ENCODE data around the gene ZNF770. TPM values are rescaled to one million over a fixed set of nuclear protein-coding genes. Genes with fewer than 3 reads are reported as not detected.
"Not testable (repeated sequence)": the region's sequence is repeated elsewhere in the genome, so short reads cannot be mapped to it uniquely, and the experiment has no call there.

The ZNF770 gene
- total and polyA plus RNA-seq, 2 donors: 17.3 to 68.4 TPM

DNA sequence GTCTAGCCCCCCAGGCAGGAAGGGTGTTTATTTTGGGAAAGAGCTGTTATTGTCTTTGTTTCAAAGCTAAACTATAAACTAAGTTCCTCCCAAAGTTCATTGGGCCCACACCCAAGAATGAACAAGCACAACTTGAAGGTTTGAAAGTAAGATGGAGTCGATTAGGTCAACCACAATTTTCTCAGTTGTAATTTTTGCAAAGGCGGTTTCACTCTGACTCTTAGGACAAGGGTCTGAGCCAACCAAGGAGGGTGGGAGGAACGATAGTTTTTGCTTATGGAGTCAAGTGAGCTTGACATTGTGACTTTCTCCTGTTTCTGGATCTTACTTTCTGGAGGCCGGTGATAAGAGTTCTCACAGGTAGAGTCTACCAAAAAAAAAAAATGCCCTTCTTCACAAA, 5.8 kb upstream of the ZNF770 start:
- 87% methylated on average over 4 of the region's 4 CpGs for WGBS
- Histone ChIP-seq H3K4me1 (ENCODE audit: insufficient read depth) (no peaks in the 10 kb centered on the region), H3K36me3 (ENCODE audit: insufficient read depth) (no peaks in the 10 kb centered on the region), H3K27ac (ENCODE audit: low read depth) (no peak overlapping the region), H3K4me3 (ENCODE audit: low read depth, low read length) (no peak overlapping the region)
- DNase-seq (ENCODE audit: extremely low spot score): no peak

DNA sequence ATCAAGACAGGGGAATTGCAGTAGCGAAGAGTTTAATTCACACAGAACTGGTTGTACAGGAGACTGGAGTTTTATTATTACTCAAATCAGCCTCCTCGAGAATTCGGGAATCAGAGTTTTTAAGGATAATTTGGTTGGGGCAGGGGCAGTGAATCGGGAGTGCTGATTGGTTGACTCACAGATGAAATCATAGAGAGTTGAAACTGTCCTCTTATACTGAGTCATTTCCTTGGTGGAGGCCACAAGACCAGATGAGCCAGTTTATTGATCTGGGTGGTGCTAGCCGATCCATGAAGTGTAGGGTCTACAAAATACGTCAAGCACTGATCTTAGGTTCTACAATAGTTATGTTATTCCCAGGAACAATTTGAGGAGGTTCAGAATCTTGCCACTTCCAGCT, 5.3 kb upstream of the ZNF770 start:
- Histone ChIP-seq H3K36me3 (ENCODE audit: insufficient read depth) (no peaks in the 10 kb centered on the region), H3K27ac (ENCODE audit: low read depth) (no peak overlapping the region), H3K4me3 (ENCODE audit: low read depth, low read length) (no peak overlapping the region), H3K4me1 (ENCODE audit: insufficient read depth) (no peaks in the 10 kb centered on the region)
- 91% methylated on average over 6 of the region's 6 CpGs for WGBS
- DNase-seq (ENCODE audit: extremely low spot score): no peak

DNA sequence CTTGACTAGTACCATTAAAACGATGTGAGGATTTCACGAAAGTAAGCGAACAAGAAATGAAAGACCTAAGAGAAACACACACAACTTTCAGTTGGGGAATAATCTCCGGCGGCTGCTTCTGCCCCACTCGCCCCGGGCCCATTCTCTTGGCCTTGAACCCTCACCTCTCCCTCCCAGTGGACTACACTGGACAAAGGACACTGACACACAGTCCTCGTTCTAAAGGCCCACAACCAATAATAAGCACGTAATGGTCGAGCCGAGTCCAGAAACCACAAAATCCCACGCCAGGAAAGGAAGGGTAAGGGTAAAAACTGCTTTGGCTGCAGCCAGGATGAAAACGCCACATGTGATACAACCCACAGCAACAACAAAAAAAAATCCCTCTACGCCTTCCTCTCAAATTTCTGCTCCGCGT, 469 bp downstream of the ZNF770 start:
- H3K36me3 ChIP-seq (ENCODE audit: insufficient read depth): no peaks in the 10 kb centered on the region
- under 1% methylated on average over 16 of the region's 16 CpGs for WGBS
- peak overlapping the region; percentile 97 for H3K27ac ChIP-seq (ENCODE audit: low read depth)
- peak overlapping the region; percentile 92 for H3K4me3 ChIP-seq (ENCODE audit: low read depth, low read length)
- no peaks in the 10 kb centered on the region for H3K4me1 ChIP-seq (ENCODE audit: insufficient read depth)
- DNase-seq (ENCODE audit: extremely low spot score): no peak

DNA sequence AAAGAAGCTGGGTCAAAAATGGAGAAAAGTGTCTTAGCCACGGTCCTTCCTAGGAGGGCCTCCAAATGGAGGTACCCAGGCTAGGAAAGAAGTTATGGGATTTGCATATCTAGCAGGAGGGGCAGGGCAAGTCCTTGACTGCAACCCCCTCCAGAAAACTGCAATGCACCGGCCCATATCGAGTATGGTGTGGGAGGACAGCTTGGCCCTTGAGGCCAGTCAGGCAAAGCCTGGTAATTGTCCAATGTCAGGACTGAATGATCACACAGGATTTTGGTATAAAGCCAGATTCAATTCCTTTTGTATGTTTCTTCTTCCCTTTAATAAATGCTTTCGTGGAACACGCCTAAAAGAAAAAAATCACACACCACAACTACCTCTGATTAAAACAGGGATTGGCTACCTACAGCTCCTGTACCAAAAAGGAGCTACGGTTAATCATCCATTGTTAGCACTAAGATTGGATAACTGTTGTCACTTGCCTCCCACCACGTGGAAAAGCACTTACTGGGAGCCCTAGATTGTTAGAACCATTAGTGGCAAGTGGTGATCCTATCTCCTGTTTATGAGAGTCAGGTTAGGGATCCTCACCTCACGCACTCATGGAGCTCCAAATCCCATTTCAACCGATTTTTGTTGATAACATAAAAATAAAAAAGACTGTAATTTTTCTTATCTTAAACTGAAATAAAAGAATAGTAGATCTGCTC, 1.2 kb downstream of the ZNF770 start:
- Histone ChIP-seq H3K36me3 (ENCODE audit: insufficient read depth) (no peaks in the 10 kb centered on the region), H3K27ac (ENCODE audit: low read depth) (no peak overlapping the region), H3K4me1 (ENCODE audit: insufficient read depth) (no peaks in the 10 kb centered on the region), H3K4me3 (ENCODE audit: low read depth, low read length) (peak overlapping the region; percentile 92)
- no peak for DNase-seq (ENCODE audit: extremely low spot score)
- 24% methylated on average over 9 of the region's 9 CpGs for WGBS

DNA sequence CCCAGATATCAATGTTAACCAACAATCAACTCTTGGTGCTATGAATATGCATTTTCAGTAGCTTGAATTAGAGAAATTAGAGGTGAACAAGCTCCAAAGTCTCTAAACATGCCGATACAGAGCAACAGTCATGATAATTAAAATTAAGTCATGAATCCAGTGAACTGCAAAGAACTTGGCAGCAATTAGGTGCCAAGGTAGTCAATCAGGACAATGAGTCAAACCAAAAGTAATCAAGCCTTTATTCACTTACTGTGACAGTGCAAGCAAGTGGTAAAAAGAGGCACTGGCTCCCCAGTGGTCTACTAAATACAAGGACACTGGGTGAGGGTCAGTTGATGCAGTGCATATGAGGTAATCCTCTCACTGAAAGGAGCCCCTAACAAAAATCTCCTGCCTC, 1.8 kb downstream of the ZNF770 start:
- H3K27ac ChIP-seq (ENCODE audit: low read depth): no peak overlapping the region
- H3K4me1 ChIP-seq (ENCODE audit: insufficient read depth): no peaks in the 10 kb centered on the region
- DNase-seq (ENCODE audit: extremely low spot score): no peak
- WGBS: 93% methylated on average over 1 of the region's 1 CpG
- no peak overlapping the region for H3K4me3 ChIP-seq (ENCODE audit: low read depth, low read length)
- no peaks in the 10 kb centered on the region for H3K36me3 ChIP-seq (ENCODE audit: insufficient read depth)

DNA sequence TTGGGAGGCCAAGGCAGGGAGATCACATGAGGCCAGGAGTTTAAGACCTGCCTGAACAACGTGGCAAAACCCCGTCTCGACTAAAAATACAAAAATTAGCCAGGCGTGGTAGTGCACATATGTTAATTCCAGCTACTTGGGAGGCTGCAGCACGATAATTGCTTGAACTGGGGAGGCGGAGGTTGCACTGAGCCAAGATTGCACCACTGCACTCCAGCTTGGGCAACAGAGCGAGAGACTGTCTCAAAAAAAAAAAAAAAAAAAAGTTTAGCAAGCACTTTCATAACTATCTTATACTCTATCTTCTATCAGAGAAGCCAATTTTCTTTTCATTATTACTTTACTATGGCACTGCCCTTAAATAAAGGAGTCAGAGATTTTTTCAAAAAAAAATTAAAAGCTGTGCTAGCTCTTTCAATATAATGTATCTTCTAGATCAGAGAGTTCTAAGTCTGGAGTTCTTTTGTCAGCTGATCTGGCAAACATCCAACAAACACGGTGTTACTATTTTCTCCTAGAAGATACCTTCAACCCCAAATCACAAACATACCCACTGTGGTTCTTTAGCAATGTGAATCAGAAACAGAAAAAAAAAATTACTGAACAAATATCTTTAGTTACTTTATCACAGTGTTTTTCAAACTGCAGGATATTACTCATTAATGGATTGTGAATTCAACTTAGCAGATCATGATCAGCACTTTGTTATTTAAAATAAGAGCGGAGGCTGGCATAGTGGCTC, 3.0 kb downstream of the ZNF770 start:
- Histone ChIP-seq H3K4me3 (ENCODE audit: low read depth, low read length) (no peak overlapping the region), H3K36me3 (ENCODE audit: insufficient read depth) (no peaks in the 10 kb centered on the region), H3K4me1 (ENCODE audit: insufficient read depth) (no peaks in the 10 kb centered on the region), H3K27ac (ENCODE audit: low read depth) (no peak overlapping the region)
- WGBS: 74% methylated on average over 9 of the region's 9 CpGs
- DNase-seq (ENCODE audit: extremely low spot score): no peak

DNA sequence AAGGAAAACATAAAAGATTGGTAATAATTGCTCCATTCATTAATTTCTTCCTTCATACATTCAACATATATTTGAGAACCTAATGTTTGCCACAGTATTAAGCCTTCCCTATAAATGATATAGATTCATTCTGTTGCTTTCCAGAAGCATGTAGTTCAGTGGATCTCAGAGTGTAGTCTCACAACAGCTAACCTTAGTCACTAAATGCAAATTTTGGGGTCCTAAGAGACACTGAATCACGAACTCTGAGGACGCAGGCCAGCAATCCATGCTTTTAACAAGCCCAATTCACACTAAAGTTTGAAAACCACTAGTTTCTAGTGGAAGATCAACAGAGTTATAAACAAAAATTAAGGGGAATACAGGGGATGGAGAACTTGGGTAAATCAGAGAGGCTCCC, 11.3 kb downstream of the ZNF770 start:
- H3K4me3 ChIP-seq (ENCODE audit: low read depth, low read length): no peak overlapping the region
- DNase-seq (ENCODE audit: extremely low spot score): no peak
- 89% methylated on average over 2 of the region's 2 CpGs for WGBS
- no peaks in the 10 kb centered on the region for H3K36me3 ChIP-seq (ENCODE audit: insufficient read depth)
- no peak overlapping the region for H3K27ac ChIP-seq (ENCODE audit: low read depth)
- no peaks in the 10 kb centered on the region for H3K4me1 ChIP-seq (ENCODE audit: insufficient read depth)

DNA sequence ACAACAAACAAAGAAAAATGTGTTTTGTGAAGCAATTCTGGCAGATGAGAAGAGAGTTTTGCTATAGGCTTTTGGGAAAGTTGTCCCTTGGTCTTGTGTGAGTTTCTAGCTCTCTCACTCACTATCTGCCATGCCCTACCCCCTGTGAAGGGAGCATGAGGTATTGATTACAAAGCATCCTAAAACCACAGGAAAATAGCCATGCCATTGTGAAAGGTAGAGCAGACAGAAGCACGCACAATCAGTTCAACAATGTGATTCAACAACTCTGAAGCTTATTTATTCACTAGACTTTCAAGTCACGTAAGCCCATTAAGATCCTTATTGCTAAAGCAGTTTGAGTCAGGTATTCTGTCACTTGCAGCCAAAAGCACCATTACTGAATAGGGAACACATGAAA, 12.0 kb downstream of the ZNF770 start:
- WGBS: 90% methylated on average over 2 of the region's 2 CpGs
- no peak for DNase-seq (ENCODE audit: extremely low spot score)
- H3K4me1 ChIP-seq (ENCODE audit: insufficient read depth): no peaks in the 10 kb centered on the region

DNA sequence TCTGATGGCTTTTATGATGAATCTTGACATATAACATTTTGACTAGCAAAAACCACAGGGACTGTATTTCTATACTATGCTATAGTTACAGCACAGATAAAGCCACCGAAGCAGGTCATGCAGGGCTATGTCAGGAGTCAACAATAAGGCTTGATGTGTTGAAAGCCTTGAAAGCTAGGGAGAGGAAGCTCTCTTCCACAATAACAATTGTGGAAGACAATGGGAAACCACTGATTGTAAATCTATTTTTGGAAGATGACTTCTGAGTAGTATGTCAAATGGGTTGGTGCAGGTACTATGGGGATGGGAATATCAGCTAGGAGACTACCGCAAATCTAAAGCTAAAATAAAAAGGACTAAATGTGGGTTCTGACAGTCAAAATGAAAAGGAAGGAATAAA, 14.6 kb downstream of the ZNF770 start:
- peaks cover 2% of the 10 kb centered on the region for H3K4me1 ChIP-seq (ENCODE audit: insufficient read depth)
- H3K27ac ChIP-seq (ENCODE audit: low read depth): no peak overlapping the region
- H3K4me3 ChIP-seq (ENCODE audit: low read depth, low read length): no peak overlapping the region
- DNase-seq (ENCODE audit: extremely low spot score): no peak
- 86% methylated on average over 2 of the region's 2 CpGs for WGBS
- H3K36me3 ChIP-seq (ENCODE audit: insufficient read depth): no peaks in the 10 kb centered on the region

More for the DNA sequence above, 12.0 kb downstream of the ZNF770 start:
- H3K36me3 ChIP-seq (ENCODE audit: insufficient read depth): no peaks in the 10 kb centered on the region
- no peak overlapping the region for H3K4me3 ChIP-seq (ENCODE audit: low read depth, low read length)
- H3K27ac ChIP-seq (ENCODE audit: low read depth): no peak overlapping the region

DNA sequence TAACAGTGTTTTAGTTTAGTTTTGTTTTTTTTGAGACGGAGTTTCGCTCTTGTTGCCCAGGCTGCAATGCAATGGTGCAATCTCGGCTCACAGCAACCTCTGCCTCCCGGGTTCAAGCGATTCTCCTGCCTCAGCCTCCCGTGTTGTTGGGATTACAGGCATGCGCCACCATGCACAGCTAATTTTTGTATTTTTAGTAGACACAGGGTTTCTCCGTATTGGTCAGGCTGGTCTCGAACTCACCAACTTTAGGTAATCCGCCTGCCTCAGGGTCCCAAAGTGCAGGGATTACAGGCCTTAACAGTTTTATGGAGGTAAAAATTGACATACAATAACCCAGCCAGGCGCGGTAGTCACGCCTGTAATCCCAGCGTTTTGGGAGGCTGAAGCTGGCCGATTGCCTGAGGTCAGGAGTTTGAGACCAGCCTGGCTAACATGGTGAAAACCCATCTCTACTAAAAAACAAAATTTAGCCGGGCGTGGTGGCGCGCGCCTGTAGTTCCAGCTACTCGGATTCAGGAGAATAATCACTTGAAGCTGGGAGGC, 17.9 kb downstream of the ZNF770 start:
- H3K36me3 ChIP-seq (ENCODE audit: insufficient read depth); H3K27ac ChIP-seq (ENCODE audit: low read depth); DNase-seq (ENCODE audit: extremely low spot score); H3K4me1 ChIP-seq (ENCODE audit: insufficient read depth): not testable (repeated sequence)
- 70% methylated on average over 21 of the region's 21 CpGs for WGBS
- peak overlapping the region; percentile 80 for H3K4me3 ChIP-seq (ENCODE audit: low read depth, low read length)

DNA sequence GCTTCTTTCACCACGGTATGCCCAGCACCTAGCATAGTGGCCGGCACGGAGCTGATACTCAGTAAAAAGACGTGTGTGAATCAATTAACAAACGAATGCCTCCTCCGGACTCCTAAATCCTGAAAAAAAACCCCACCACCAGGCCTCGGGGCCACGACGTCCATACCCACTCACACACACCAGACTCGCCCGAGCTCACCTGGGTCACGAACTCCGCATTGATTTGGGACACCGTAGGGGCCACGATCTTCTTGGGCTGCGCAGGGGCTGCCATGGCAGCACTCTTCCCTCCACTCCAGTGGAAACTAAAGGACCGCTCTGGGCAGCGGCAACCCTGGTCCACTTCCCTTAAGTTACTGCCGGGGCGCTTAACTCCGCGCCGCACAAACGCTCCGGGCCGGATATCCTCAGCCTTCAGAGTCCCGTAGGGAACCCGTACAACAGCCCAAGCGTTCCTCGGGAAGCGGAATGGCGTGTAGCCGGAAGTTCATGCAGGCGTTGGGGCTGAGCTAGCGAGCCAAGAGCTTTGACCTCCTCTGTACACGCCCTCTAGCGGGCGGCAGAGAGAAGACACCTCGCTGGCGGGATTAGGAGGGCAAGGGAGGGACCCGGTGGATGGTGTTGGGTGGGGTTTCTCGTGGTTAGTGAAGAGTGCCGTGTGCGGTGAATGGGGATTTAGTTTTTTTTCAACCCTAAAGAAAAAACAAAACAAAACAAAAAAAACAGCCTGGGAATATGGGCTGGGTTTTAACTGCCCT, 18.6 kb downstream of the ZNF770 start, which contains the start of gene AQR:
Gene AQR, minus strand, starts transcription at position 403 of the 758 bp plus-strand sequence. Its CDS starts 129 bp downstream, at position 274.
- H3K4me3 ChIP-seq (ENCODE audit: low read depth, low read length): peak within 1 kb of the TSS; percentile 80
- no peaks in the 10 kb centered on the region for H3K36me3 ChIP-seq (ENCODE audit: insufficient read depth)
- peak within 1 kb of the TSS; percentile 53 for H3K27ac ChIP-seq (ENCODE audit: low read depth)
- DNase-seq (ENCODE audit: extremely low spot score): peak; percentile 93
- WGBS: under 1% methylated on average over 44 of the region's 44 CpGs
- peaks cover 2% of the 10 kb centered on the region for H3K4me1 ChIP-seq (ENCODE audit: insufficient read depth)

DNA sequence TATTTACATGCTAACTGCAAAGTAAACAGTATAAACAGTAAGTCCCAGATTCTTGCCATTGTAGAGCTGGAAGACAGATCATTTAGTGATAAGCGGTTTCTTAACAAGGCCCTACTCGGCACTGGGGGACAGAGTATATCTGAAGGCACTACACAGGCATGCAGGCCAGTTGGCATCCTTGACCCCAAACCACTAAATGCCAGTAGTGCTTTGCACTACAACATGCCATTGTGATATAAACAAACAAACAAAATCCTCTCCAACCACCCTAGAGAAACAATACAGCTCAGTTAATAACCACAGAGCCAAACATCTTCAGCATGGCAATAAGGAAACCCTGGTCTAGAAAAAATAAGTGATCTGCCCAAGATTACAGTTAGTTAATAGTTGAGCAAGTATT, 23.8 kb downstream of the ZNF770 start:
- 81% methylated on average over 2 of the region's 2 CpGs for WGBS
- H3K36me3 ChIP-seq (ENCODE audit: insufficient read depth): peaks cover 2% of the 10 kb centered on the region
- no peak for DNase-seq (ENCODE audit: extremely low spot score)

DNA sequence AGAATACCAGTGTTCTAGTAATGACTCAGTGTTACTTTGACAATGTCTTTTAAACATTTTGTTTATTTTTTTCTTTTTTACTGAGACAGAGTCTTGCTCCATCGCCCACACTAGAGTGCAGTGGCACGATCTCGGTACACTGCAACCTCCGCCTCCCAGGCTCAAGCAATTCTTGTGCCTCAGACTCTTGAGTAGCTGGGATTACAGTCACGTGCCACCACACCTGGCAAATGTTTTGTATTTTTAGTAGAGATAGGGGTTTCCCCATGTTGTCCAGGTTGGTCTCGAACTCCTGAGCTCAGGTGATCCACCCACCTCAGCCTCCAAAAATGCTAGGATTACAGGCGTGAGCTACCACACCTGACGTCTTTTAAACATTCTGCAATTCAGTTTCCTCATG, 34.2 kb downstream of the ZNF770 start:
- Histone ChIP-seq H3K4me1 (ENCODE audit: insufficient read depth) (no peaks in the 10 kb centered on the region), H3K27ac (ENCODE audit: low read depth) (no peak overlapping the region), H3K36me3 (ENCODE audit: insufficient read depth) (no peaks in the 10 kb centered on the region), H3K4me3 (ENCODE audit: low read depth, low read length) (no peak overlapping the region)
- no peak for DNase-seq (ENCODE audit: extremely low spot score)
- 92% methylated on average over 8 of the region's 8 CpGs for WGBS

More for the DNA sequence above, 23.8 kb downstream of the ZNF770 start:
- Histone ChIP-seq H3K27ac (ENCODE audit: low read depth) (no peak overlapping the region), H3K4me3 (ENCODE audit: low read depth, low read length) (no peak overlapping the region), H3K4me1 (ENCODE audit: insufficient read depth) (no peaks in the 10 kb centered on the region)
